Measurements from ENCODE around the gene ZNF761. TPM values are rescaled to one million over a fixed set of nuclear protein-coding genes. Genes with fewer than 3 reads are reported as not detected.
"Not testable (repeated sequence)": the region's sequence is repeated elsewhere in the genome, so short reads cannot be mapped to it uniquely, and the experiment has no call there.

Gene ZNF761
- total RNA-seq, 2 donors from 2014 or later, result 5.7 to 7.8 TPM

DNA sequence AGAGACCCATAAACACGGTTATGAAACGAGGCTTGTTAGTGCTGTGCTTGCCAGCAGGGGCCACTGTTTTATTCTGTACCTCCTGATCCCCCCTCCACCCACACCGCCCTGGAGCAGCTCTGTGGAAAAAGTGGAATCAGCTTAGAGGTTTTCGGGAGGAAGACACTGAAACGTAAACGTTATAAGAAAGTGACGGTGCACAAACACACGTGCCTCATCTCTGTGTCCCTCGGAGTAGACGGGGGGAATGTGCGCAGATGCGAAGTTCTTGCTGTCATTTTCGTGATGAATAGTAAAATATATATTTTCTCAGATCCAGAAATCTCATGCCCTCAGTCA lies 72.5 kb downstream of the ZNF761 start:
- H3K4me3 Mint-ChIP-seq; H3K4me1 Mint-ChIP-seq; H3K27ac Mint-ChIP-seq; H3K9me3 ChIP-seq (ENCODE audit: control insufficient read depth, low read length, poor library complexity, severe bottlenecking); ATAC-seq; H3K36me3 Mint-ChIP-seq (ENCODE audit: low read depth); DNase-seq: not testable (repeated sequence)
- H3K27me3 Mint-ChIP-seq, result peaks cover 16% of the 10 kb centered on the region

DNA sequence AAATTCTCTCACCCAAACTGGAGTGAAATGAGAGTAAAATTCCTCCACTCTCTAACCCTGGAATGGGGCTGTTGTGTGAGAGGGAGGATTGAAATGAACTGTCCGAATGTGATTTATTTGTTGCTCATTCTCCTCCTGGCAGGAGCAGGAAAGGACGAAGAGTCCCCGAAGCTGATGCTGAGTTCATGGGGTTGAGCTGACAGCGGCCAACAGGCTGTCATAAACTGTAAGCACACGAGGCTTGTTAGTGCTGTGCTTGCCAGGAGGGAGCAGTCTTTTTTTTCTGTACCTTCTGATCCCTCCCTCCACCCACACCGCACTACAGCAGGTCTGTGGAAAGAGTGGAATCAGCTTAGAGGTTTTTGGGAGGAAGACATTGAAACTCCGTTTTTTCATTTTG lies 73.1 kb downstream of the ZNF761 start:
- H3K9me3 ChIP-seq (ENCODE audit: control insufficient read depth, low read length, poor library complexity, severe bottlenecking), result no peaks in the 10 kb centered on the region
- Mint-ChIP-seq H3K27ac (no peak overlapping the region), H3K36me3 (ENCODE audit: low read depth) (peaks cover 4% of the 10 kb centered on the region), H3K27me3 (peaks cover 19% of the 10 kb centered on the region), H3K4me1 (no peaks in the 10 kb centered on the region), H3K4me3 (no peak overlapping the region)
- DNase-seq (no peak), ATAC-seq (no peak)

DNA sequence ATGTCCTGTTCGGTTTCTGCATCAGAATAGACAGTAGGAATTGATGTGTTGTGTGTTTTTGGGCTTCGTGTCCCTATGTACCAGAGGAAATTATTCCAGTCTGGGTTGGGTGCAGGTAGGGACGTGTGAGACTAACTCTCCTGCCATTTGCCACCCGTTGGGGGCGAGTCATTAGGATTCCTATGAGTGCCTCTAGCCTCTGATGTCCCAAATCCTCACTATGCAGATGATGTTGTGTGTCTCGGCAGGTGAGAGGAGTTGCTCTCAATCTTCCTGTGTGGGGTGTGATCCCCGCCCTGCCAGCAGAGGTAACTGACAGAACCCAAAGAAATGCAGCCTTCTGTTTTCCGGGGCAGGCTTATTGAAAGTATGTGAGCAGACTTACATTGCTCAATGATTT lies 74.9 kb downstream of the ZNF761 start:
- H3K4me3 Mint-ChIP-seq, result no peak overlapping the region
- H3K4me1 Mint-ChIP-seq, result no peaks in the 10 kb centered on the region
- DNase-seq, result no peak
- no peak for ATAC-seq
- no peak overlapping the region for H3K27ac Mint-ChIP-seq
- no peaks in the 10 kb centered on the region for H3K9me3 ChIP-seq (ENCODE audit: control insufficient read depth, low read length, poor library complexity, severe bottlenecking)
- peaks cover 4% of the 10 kb centered on the region for H3K36me3 Mint-ChIP-seq (ENCODE audit: low read depth)
- peaks cover 19% of the 10 kb centered on the region for H3K27me3 Mint-ChIP-seq

Other genes starting within 250 kb of the ZNF761 start
- gene ZNF665, start 238.6 kb upstream of the ZNF761 start, total RNA-seq, result 1 to 10 TPM in 1 of 2 donors, under 1 TPM in 1; 0.78 to 2.4 TPM
- gene ZNF677, start 177.1 kb upstream of the ZNF761 start, total RNA-seq, result 1 to 10 TPM in 1 of 2 donors, under 1 TPM in 1; 0.94 to 5.7 TPM
- gene VN1R2, start 173.7 kb upstream of the ZNF761 start, total RNA-seq, result not detected
- not detected for gene VN1R4, start 164.3 kb upstream of the ZNF761 start, total RNA-seq
- 1 to 10 TPM; 6.5 to 6.9 TPM for gene ZNF845, start 98.2 kb upstream of the ZNF761 start, total RNA-seq
- gene ZNF525, start 66.3 kb upstream of the ZNF761 start, total RNA-seq, result 10 to 100 TPM; 11.1 to 14.3 TPM
- 1 to 10 TPM; 6.7 to 7.7 TPM for gene ZNF765, start 36.8 kb upstream of the ZNF761 start, total RNA-seq
- gene ZNF813, start 35.7 kb downstream of the ZNF761 start, total RNA-seq, result 1 to 10 TPM; 1.3 to 3.6 TPM
- 100 to 1,000 TPM; 179 to 183 TPM for gene ZNF331, start 106.2 kb downstream of the ZNF761 start, total RNA-seq
- gene DPRX, start 200.0 kb downstream of the ZNF761 start, total RNA-seq, result not detected